ENCODE measurements around the gene LY86. TPM values are rescaled to one million over a fixed set of nuclear protein-coding genes. Genes with fewer than 3 reads are reported as not detected.
A peak's percentile ranks its signal among the peaks of the same experiment; 100 is the strongest.

LY86 gene
- total and polyA plus RNA-seq, 2 donors (not counting 3 experiments of a cell fraction or from before 2014, with no cell fraction given) = not detected

- intact Hi-C loops (cut with micrococcal nuclease) (loop anchor here (1.0 to 5.0 kb wide), 8 partner anchors 8 to 546 kb away; no protein-coding TSS in a partner anchor), dilution Hi-C loops (cut with MboI; ENCODE audit: extremely low pct_ligation_motif_present, low sequenced_read_pairs) (no loop called here)
- POLR2A ChIA-PET = no interaction called here
- DNase-seq (ENCODE audit: low read depth, low spot score) = peak; percentile 29
- Histone ChIP-seq H3K36me3 (ENCODE audit: control insufficient read depth in 2 of 2, extremely low read depth in 1 of 2, insufficient read depth in 2 of 2, low read length in 2 of 2) (no peaks in the 10 kb centered on the region), H3K4me2 (ENCODE audit: insufficient read depth, low read length) (no peak overlapping the region), H3K4me3 (replicated peaks in 1 of 3; ENCODE audit: insufficient read depth in 1 of 3, low read depth in 1 of 3, low read length in 3 of 3) (no peak overlapping the region), H3K79me2 (ENCODE audit: control insufficient read depth, insufficient read depth, low read length) (no peaks in the 10 kb centered on the region), H2AFZ (ENCODE audit: low read depth, low read length) (no peak overlapping the region), H3K9me3 (replicated peaks; ENCODE audit: control insufficient read depth, insufficient read depth, low read length) (no peaks in the 10 kb centered on the region), H3K27me3 (ENCODE audit: control insufficient read depth in 2 of 2, insufficient read depth in 2 of 2, low read length in 2 of 2) (no peaks in the 10 kb centered on the region), H4K20me1 (replicated peaks; ENCODE audit: control insufficient read depth, extremely low read depth, insufficient read depth, low read length) (no peaks in the 10 kb centered on the region), H3K4me1 (ENCODE audit: control insufficient read depth, extremely low read depth, insufficient read depth, low read length) (peaks cover 12% of the 10 kb centered on the region), H3K27ac (ENCODE audit: insufficient read depth, low read depth, low read length) (no peak overlapping the region), H3K9me1 (replicated peaks; ENCODE audit: control insufficient read depth, extremely low read depth, insufficient read depth, low read length) (no peaks in the 10 kb centered on the region), H3K9ac (replicated peaks; ENCODE audit: extremely low read depth, insufficient read depth, low read length) (no peak overlapping the region)
- CTCF ChIA-PET = interaction anchor here (1.2 kb wide), 1 partner anchor 43 kb away, joined by 4 read pairs; no protein-coding TSS in a partner anchor
- BruUV-seq (replicated peaks) = no TSS peak
- TF ChIP-seq GATA2 (IDR thresholded peaks at IDR 0.05; ENCODE audit: insufficient read depth, insufficient read length, low read depth, low read length) (no peak), MYC (IDR thresholded peaks at IDR 0.05; ENCODE audit: low read depth, low read length) (no peak), EZH2 (IDR thresholded peaks at IDR 0.05; ENCODE audit: borderline replicate concordance, low read depth, low read length, severe bottlenecking) (no peak), POLR2AphosphoS5 (IDR thresholded peaks at IDR 0.05; ENCODE audit: insufficient read depth, low read depth, low read length) (no peak), POLR2A (IDR thresholded peaks at IDR 0.05; ENCODE audit: low read depth, low read length) (no peak), JUN (IDR thresholded peaks at IDR 0.05; ENCODE audit: borderline replicate concordance, insufficient read depth, insufficient read length, low read depth) (no peak)
- TF ChIP-seq, protein P1, sequence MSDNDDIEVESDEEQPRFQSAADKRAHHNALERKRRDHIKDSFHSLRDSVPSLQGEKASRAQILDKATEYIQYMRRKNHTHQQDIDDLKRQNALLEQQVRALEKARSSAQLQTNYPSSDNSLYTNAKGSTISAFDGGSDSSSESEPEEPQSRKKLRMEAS (IDR thresholded peaks at IDR 0.05; ENCODE audit: insufficient read depth, insufficient read length) = no peak
- TF ChIP-seq, protein P2, sequence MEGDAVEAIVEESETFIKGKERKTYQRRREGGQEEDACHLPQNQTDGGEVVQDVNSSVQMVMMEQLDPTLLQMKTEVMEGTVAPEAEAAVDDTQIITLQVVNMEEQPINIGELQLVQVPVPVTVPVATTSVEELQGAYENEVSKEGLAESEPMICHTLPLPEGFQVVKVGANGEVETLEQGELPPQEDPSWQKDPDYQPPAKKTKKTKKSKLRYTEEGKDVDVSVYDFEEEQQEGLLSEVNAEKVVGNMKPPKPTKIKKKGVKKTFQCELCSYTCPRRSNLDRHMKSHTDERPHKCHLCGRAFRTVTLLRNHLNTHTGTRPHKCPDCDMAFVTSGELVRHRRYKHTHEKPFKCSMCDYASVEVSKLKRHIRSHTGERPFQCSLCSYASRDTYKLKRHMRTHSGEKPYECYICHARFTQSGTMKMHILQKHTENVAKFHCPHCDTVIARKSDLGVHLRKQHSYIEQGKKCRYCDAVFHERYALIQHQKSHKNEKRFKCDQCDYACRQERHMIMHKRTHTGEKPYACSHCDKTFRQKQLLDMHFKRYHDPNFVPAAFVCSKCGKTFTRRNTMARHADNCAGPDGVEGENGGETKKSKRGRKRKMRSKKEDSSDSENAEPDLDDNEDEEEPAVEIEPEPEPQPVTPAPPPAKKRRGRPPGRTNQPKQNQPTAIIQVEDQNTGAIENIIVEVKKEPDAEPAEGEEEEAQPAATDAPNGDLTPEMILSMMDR (IDR thresholded peaks at IDR 0.05; ENCODE audit: extremely low read depth in 1 of 2, insufficient read depth in 1 of 2, low read depth in 1 of 2, low read length in 2 of 2) = no peak
- FAIRE-seq = no peak
Measured at GRCh38 chr6:6697620-6698019, 109.1 kb downstream of the LY86 start.
